ENCODE results near the gene ZNF524.
"Not testable (repeated sequence)": the region's sequence is repeated elsewhere in the genome, so short reads cannot be mapped to it uniquely, and the experiment has no call there.

ZNF524 gene

GRCh38 chr19:55581823-55582223 lies 18.3 kb upstream of the ZNF524 start:
- no peak for DNase-seq

GRCh38 chr19:55582284-55582683 lies 17.8 kb upstream of the ZNF524 start:
- DNase-seq = not testable (repeated sequence)

- not testable (repeated sequence) for DNase-seq
Measured at GRCh38 chr19:55583897-55584296, 16.2 kb upstream of the ZNF524 start.

- no peak for DNase-seq
Measured at GRCh38 chr19:55584871-55585270, 15.2 kb upstream of the ZNF524 start.

GRCh38 chr19:55585658-55586339 lies 14.3 kb upstream of the ZNF524 start:
- no peak for DNase-seq

- peak in 1 of 2 experiments; percentile 27 for DNase-seq
Measured at GRCh38 chr19:55586976-55587668, 13.0 kb upstream of the ZNF524 start.

- no peak for DNase-seq
Measured at GRCh38 chr19:55588738-55589137, 11.3 kb upstream of the ZNF524 start.

GRCh38 chr19:55590109-55590508 lies 10.0 kb upstream of the ZNF524 start:
- no peak for DNase-seq

GRCh38 chr19:55590617-55591016 lies 9.5 kb upstream of the ZNF524 start:
- DNase-seq = peak in 1 of 2 experiments; percentile 26

- DNase-seq = no peak
Measured at GRCh38 chr19:55591555-55591954, 8.5 kb upstream of the ZNF524 start.

- DNase-seq = no peak
Measured at GRCh38 chr19:55592391-55593090, 7.5 kb upstream of the ZNF524 start.

- no peak for DNase-seq
Measured at GRCh38 chr19:55593096-55593772, 6.9 kb upstream of the ZNF524 start.

- no peak for DNase-seq
Measured at GRCh38 chr19:55594996-55595545, 5.0 kb upstream of the ZNF524 start.

GRCh38 chr19:55596304-55596703 lies 3.8 kb upstream of the ZNF524 start:
- DNase-seq = no peak

GRCh38 chr19:55597501-55597921 lies 2.6 kb upstream of the ZNF524 start:
- DNase-seq = no peak

GRCh38 chr19:55598034-55598433 lies 2.1 kb upstream of the ZNF524 start:
- no peak for DNase-seq

GRCh38 chr19:55598719-55599467 lies 1.2 kb upstream of the ZNF524 start:
- DNase-seq = peak; percentile 44 to 81

- peak; percentile 77 to 92 for DNase-seq
Measured at GRCh38 chr19:55599468-55599841, 633 bp upstream of the ZNF524 start, which contains the start of gene FIZ1. FIZ1 (minus strand) TSS chr19:55599517; CDS start chr19:55597865, 1,652 bp downstream.

GRCh38 chr19:55600662-55601028 lies 557 bp downstream of the ZNF524 start:
- DNase-seq = no peak

GRCh38 chr19:55601084-55601483 lies 996 bp downstream of the ZNF524 start:
- DNase-seq = no peak

GRCh38 chr19:55602104-55603001 lies 2.3 kb downstream of the ZNF524 start:
- DNase-seq = no peak

Data from SW 1271 (cell line).